ENCODE results near the gene ST3GAL4.

Gene ST3GAL4

GRCh38 chr11:126337474-126338241 lies 17.8 kb upstream of the ST3GAL4 start:
- Histone ChIP-seq H3K27me3 (ENCODE audit: insufficient read depth, poor library complexity, severe bottlenecking) (no peaks in the 10 kb centered on the region), H3K36me3 (ENCODE audit: low read depth) (peaks cover 6% of the 10 kb centered on the region; the same call in 1 of the 2 replicates), H3K9me3 (ENCODE audit: severe bottlenecking) (no peaks in the 10 kb centered on the region), H3K4me1 (ENCODE audit: insufficient read depth, poor library complexity, severe bottlenecking) (peaks cover 30% of the 10 kb centered on the region), H3K27ac (ENCODE audit: poor library complexity, severe bottlenecking) (no peak overlapping the region), H3K4me3 (ENCODE audit: severe bottlenecking) (no peak overlapping the region)
- DNase-seq (ENCODE audit: low spot score) = peak; percentile 43
- TF ChIP-seq CTCF (IDR thresholded peaks at IDR 0.05; ENCODE audit: poor library complexity, severe bottlenecking) = no peak
- no peak for ATAC-seq (ENCODE audit: low read depth)

- no peak for TF ChIP-seq CTCF (IDR thresholded peaks at IDR 0.05; ENCODE audit: poor library complexity, severe bottlenecking)
- no peak overlapping the region for H3K4me3 ChIP-seq (ENCODE audit: severe bottlenecking)
- DNase-seq (ENCODE audit: low spot score) (peak; percentile 41), ATAC-seq (ENCODE audit: low read depth) (no peak)
- peaks cover 30% of the 10 kb centered on the region for H3K4me1 ChIP-seq (ENCODE audit: insufficient read depth, poor library complexity, severe bottlenecking)
- H3K27ac ChIP-seq (ENCODE audit: poor library complexity, severe bottlenecking) = no peak overlapping the region
- no peaks in the 10 kb centered on the region for H3K27me3 ChIP-seq (ENCODE audit: insufficient read depth, poor library complexity, severe bottlenecking)
- H3K9me3 ChIP-seq (ENCODE audit: severe bottlenecking) = no peaks in the 10 kb centered on the region
- peaks cover 8% of the 10 kb centered on the region; the same call in 1 of the 2 replicates for H3K36me3 ChIP-seq (ENCODE audit: low read depth)
Measured at GRCh38 chr11:126338346-126339055, 17.0 kb upstream of the ST3GAL4 start.

- Histone ChIP-seq H3K4me3 (ENCODE audit: severe bottlenecking) (no peak overlapping the region), H3K27me3 (ENCODE audit: insufficient read depth, poor library complexity, severe bottlenecking) (no peaks in the 10 kb centered on the region), H3K36me3 (ENCODE audit: low read depth) (peaks cover 10% of the 10 kb centered on the region; the same call in 1 of the 2 replicates), H3K4me1 (ENCODE audit: insufficient read depth, poor library complexity, severe bottlenecking) (peaks cover 30% of the 10 kb centered on the region), H3K9me3 (ENCODE audit: severe bottlenecking) (no peaks in the 10 kb centered on the region), H3K27ac (ENCODE audit: poor library complexity, severe bottlenecking) (peak overlapping the region; percentile 83)
- ATAC-seq (ENCODE audit: low read depth) (no peak), DNase-seq (ENCODE audit: low spot score) (peak; percentile 22)
- no peak for TF ChIP-seq CTCF (IDR thresholded peaks at IDR 0.05; ENCODE audit: poor library complexity, severe bottlenecking)
Measured at GRCh38 chr11:126339073-126339862, 16.2 kb upstream of the ST3GAL4 start.

- Histone ChIP-seq H3K4me3 (ENCODE audit: severe bottlenecking) (no peak overlapping the region), H3K36me3 (ENCODE audit: low read depth) (peaks cover 10% of the 10 kb centered on the region; the same call in 1 of the 2 replicates), H3K4me1 (ENCODE audit: insufficient read depth, poor library complexity, severe bottlenecking) (peaks cover 30% of the 10 kb centered on the region), H3K27ac (ENCODE audit: poor library complexity, severe bottlenecking) (peak overlapping the region; percentile 83), H3K27me3 (ENCODE audit: insufficient read depth, poor library complexity, severe bottlenecking) (no peaks in the 10 kb centered on the region), H3K9me3 (ENCODE audit: severe bottlenecking) (no peaks in the 10 kb centered on the region)
- ATAC-seq (ENCODE audit: low read depth) = peak; percentile 22; the same call in 1 of the 3 replicates
- peak; percentile 15 for DNase-seq (ENCODE audit: low spot score)
- no peak for TF ChIP-seq CTCF (IDR thresholded peaks at IDR 0.05; ENCODE audit: poor library complexity, severe bottlenecking)
Measured at GRCh38 chr11:126339863-126340434, 15.5 kb upstream of the ST3GAL4 start.
